ENCODE measurements around the gene CHM.
"Not testable (repeated sequence)": the region's sequence is repeated elsewhere in the genome, so short reads cannot be mapped to it uniquely, and the experiment has no call there.

CHM gene

GRCh38 chrX:85930099-85930498 is 117.3 kb downstream of the CHM start:
- no peak for DNase-seq (ENCODE audit: extremely low read depth, low read depth)
- no peak for TF ChIP-seq CTCF (IDR thresholded peaks at IDR 0.05; ENCODE audit: low read depth, low read length, missing control alignments)
- no peak overlapping the region for H3K4me3 ChIP-seq (replicated peaks; ENCODE audit: low read depth, low read length)

- no peak for DNase-seq (ENCODE audit: extremely low read depth, low read depth)
- TF ChIP-seq CTCF (IDR thresholded peaks at IDR 0.05; ENCODE audit: low read depth, low read length, missing control alignments), result no peak
- H3K4me3 ChIP-seq (replicated peaks; ENCODE audit: low read depth, low read length), result no peak overlapping the region
Observed at GRCh38 chrX:85928606-85929005, 118.8 kb downstream of the CHM start.

GRCh38 chrX:85927740-85928139 is 119.6 kb downstream of the CHM start:
- no peak overlapping the region for H3K4me3 ChIP-seq (replicated peaks; ENCODE audit: low read depth, low read length)
- DNase-seq (ENCODE audit: extremely low read depth, low read depth), result no peak
- no peak for TF ChIP-seq CTCF (IDR thresholded peaks at IDR 0.05; ENCODE audit: low read depth, low read length, missing control alignments)

- no peak for DNase-seq (ENCODE audit: extremely low read depth, low read depth)
- TF ChIP-seq CTCF (IDR thresholded peaks at IDR 0.05; ENCODE audit: low read depth, low read length, missing control alignments), result no peak
- H3K4me3 ChIP-seq (replicated peaks; ENCODE audit: low read depth, low read length), result no peak overlapping the region
Observed at GRCh38 chrX:85922821-85923220, 124.5 kb downstream of the CHM start.

GRCh38 chrX:85916656-85917280 is 130.6 kb downstream of the CHM start:
- not testable (repeated sequence) for H3K4me3 ChIP-seq (replicated peaks; ENCODE audit: low read depth, low read length); DNase-seq (ENCODE audit: extremely low read depth, low read depth)

GRCh38 chrX:85914431-85914830 is 132.9 kb downstream of the CHM start:
- TF ChIP-seq CTCF (IDR thresholded peaks at IDR 0.05; ENCODE audit: low read depth, low read length, missing control alignments), result no peak
- no peak overlapping the region for H3K4me3 ChIP-seq (replicated peaks; ENCODE audit: low read depth, low read length)
- no peak for DNase-seq (ENCODE audit: extremely low read depth, low read depth)

- H3K4me3 ChIP-seq (replicated peaks; ENCODE audit: low read depth, low read length), result no peak overlapping the region
- no peak for TF ChIP-seq CTCF (IDR thresholded peaks at IDR 0.05; ENCODE audit: low read depth, low read length, missing control alignments)
- DNase-seq (ENCODE audit: extremely low read depth, low read depth), result no peak
Observed at GRCh38 chrX:85907316-85907715, 140.0 kb downstream of the CHM start.
